GM19452 (cell line): ENCODE data around the gene WAPL.
A peak's percentile ranks its signal among the peaks of the same experiment; 100 is the strongest.

Source experiments
- ATAC-seq: cut with Tn5 transposase; IDR thresholded peaks from one replicate; pipeline ENCODE4 v1.9.1; 2021; ENCODE audit not compliant: unreplicated experiment

Gene WAPL

GRCh38 chr10:86524225-86524962, 2.8 kb upstream of the WAPL start:
- no peak for ATAC-seq

DNA sequence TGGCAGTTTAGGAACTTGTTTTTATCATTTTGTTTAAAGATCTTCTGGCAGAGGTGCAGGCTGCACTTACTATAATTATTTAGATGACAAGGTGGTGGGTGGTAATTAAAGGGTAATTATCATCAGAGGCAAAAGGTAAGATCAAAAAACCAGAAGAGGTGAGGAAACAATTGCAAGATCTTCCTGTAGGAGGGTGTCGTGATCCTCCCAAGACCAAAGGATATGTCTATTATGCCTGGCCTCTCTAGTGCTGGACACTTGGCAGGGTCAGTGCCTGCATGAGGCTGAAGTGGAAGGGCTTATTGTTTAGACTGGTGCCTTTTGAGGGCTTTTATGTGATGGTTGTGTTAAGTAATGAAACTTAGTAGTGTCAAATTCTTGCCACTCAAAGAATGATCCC, 1.8 kb upstream of the WAPL start:
- no peak for ATAC-seq

- ATAC-seq: no peak
Observed at GRCh38 chr10:86522510-86522855, 891 bp upstream of the WAPL start.

- ATAC-seq: peak; percentile 25
Observed at GRCh38 chr10:86520871-86521677, 518 bp downstream of the WAPL start.

DNA sequence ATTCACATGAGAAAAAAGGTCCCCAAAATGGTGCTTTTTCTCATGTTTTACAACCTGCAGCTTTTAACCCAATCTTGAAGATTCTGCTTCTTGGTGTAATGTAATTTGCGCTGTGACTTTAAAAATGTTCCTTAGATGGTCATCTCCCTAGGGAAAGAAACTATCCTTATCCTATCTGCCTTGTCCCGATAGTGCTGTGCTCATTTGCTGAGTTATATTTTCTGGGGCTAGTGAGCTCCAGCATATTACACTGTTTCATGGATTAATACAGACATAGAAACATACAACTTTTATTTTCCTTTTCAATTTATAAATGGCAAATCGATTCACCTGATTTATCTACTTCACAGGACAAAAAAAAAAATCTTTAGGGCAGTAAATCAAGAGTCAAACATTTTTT, 2.8 kb downstream of the WAPL start:
- no peak for ATAC-seq

DNA sequence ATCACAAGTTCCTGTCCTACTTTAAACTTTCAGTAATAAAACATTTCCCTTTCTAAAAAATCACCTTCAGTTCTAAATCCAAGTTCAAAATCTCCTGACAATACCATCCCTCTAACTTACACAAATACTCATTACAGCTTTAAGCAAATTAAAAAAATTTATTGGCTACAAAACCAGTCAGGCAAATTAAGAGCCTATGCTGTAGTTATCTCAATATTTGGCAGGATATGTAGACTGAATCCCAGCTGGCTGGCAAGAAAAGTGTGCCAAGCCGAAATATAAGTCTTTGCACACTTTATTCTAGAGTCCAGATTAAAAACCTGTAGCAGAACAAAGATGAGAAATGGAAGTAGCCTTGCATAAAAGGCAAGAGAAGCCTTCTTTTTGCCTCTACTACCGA, 9.5 kb downstream of the WAPL start:
- no peak for ATAC-seq

DNA sequence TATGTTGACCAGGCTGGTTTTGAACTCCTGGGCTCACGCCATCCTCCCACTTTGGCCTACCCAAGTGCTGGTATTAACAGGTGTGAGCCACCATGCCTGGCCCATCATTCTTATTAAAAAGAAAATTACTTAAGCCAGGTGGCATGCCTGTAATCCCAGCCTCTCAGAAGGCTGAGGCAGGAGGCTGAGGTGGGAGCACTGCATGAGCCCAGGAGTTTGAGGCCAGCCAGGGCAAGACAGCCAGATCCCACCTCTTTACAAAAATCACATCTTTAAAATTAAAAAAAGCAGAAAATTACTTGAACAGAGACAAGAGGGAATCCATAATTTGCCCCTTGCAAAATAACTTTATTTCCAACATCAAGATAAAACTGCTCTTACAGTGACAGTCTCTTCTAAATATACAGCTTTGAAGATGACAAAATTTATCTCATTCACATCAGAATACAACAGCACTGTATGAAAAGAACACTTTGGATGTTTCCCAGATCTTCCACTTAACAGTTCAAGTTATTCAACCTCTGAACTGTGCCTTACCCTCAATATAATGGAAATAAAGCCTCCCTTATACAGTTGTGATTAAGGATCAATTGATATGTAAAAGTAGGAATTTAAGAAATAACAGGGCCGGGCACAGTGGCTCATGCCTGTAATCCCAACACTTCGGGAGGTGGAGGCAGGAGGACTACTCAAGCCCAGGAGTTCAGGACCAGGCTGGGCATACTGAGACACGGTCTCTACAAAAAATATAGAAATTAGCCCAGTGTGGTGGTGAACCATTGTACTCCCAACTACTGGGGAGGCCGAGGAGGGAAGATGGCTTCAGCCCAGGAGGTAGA, 10.3 kb downstream of the WAPL start:
- no peak for ATAC-seq

- no peak for ATAC-seq
Observed at GRCh38 chr10:86509145-86509544, 12.4 kb downstream of the WAPL start.

DNA sequence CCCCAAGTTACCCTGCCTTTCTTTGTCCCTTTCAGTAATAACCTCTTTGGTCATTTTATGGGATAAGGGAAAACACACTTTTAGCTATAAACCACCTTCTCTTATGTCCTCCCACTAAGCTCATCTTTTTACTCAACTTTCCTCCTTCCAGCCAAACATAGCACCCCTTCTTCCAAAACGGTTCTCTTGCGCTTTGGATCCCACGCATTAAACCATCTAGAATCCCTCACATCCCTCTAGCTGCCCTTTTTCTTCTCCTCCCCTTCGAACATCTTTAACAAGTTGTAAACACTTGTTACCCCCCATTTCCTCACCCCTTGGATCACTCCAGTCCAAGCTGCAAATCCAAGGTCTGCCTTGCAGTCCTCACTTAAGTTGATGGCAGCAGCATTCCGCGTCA, 13.4 kb downstream of the WAPL start:
- no peak for ATAC-seq

DNA sequence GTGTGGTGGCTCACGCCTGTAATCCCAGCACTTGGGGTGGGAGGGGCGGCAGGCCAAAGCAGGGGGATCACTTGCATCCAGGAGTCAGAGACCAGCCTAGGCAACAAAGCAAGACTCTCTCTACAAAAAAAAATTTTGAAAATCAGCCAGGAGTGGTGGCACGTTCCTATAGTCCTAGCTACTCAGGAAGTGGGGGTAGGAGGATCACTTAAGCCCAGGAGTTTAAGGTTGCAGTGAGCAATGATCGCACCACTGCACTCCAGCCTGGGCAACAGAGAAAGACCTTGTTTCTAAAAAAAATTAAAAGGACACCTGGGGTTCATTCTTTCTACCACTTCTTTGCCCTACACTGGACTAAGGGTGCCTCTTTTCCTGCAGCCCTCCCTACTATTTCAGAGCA, 15.1 kb downstream of the WAPL start:
- no peak for ATAC-seq

DNA sequence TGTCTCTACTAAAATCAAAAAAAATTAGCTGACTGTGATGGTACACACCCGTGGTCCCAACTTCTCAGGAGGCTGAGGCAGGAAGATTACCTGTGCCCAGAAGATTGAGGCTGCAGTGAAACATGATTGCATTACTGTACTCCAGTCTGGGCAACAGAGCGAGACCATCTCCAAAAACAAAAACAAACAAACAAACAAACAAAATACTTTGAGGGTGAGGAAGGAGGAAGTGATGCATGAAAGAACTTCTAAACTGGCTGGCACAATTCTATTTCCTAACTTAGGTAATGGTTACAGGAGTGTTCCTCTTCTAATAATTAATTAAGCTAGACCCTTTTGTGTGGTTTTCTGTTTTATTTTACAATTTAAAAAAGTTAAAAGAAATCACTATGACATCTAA, 15.5 kb downstream of the WAPL start:
- ATAC-seq: no peak

DNA sequence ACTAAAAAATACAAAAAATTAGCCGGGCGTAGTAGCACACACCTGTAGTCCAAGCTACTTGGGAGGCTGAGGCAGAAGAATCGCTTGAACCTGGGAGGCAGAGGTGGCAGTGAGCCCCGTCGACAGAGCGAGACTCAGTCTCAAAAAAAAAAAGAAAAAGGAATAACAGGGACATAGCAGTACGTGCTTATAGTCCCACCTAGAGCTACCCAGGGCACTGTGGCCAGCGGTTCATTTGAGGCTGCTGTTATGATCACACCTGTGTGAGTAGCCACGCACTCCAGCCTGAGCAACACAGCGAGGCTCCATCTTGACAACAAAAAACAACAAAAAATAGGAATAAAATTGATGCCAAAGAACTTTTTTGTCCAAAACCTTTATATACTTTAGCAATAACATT, 17.1 kb downstream of the WAPL start:
- no peak for ATAC-seq

- ATAC-seq: no peak
Observed at GRCh38 chr10:86500846-86501245, 20.7 kb downstream of the WAPL start.

GRCh38 chr10:86498598-86498997, 23.0 kb downstream of the WAPL start:
- ATAC-seq: no peak

- no peak for ATAC-seq
Observed at GRCh38 chr10:86497621-86498020, 24.0 kb downstream of the WAPL start.

DNA sequence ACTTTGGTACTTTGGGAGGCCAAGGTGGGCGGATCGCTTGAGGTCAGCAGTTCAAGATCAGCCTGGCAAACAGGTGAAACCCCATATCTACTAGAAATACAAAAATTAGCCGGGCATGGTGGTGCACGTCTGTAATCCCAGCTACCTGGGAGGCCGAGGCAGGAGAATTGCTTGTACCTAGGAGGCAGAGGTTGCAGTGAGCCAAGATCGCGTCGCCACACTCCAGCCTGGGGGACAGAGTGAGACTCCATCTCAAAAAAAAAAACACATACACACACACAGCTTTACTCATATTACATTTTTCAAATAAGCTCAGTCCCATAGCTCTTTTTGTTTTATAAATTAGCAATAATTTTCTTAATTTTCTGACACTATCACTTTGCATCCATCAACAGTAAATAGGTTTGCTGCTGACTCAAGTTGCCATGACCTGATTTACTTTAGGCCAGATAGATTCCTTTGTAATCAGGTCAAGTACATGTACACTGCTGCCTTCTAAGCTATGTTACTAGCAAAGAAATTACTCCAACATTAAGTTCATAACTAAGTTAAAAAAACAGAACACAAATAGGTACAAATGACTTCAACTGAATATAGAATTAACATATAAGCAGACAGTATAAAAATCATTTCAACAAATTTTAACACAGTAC, 31.5 kb downstream of the WAPL start:
- no peak for ATAC-seq

GRCh38 chr10:86489071-86489810, 32.4 kb downstream of the WAPL start:
- no peak for ATAC-seq

DNA sequence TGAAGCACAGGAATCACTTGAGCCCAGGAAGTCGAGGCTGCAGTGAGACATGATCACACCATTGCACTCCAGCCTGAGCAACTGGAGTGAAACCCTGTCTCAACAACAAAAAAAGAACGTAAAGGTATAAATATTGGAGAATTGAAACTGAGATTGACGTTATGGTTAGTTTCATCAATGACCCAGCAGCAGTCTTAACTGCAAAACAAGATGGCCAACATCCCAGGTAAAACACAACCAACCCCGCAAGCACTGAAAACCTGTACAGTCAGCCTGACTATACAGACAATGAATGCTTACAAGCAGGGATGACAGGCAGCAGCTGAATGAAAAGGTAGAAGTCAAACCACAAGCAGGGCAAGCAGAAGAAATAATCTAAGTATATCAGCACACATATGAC, 34.7 kb downstream of the WAPL start:
- ATAC-seq: peak; percentile 57

DNA sequence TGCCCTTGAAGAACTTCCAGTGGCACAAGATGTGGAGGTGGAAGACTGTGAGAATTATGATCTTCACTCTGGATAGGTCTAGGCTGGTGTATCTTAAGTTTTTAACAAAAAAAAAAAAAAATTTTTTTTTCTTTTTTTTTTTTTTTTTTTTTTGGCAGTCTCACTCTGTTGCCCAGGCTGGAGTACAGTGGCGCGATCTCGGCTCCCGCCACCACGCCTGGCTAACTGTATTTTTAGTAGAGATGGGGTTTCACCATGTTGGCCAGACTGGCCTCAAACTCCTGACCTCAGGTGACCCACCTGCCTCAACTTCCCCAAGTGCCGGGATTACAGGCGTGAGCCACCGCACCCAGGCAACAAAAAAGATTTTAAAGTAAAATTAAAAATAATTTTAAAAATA, 37.9 kb downstream of the WAPL start:
- no peak for ATAC-seq

DNA sequence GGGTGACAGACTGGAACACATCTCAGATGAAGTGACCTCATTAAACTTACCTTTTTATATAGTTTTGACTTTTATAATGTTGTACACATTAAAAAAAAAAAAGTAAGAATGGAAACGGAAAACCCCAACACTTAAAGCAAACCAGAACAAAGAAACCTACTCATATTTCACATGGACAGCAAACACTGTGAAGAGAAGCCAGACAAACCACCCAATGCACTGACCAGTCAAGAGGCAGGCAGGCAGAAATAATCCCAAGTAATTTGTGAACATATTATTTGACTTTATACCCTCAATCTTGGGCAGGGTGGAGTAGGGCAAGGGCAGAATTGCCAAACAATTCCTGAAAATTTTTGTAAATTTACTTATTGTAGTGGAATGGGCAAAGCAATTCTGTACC, 39.8 kb downstream of the WAPL start:
- no peak for ATAC-seq

DNA sequence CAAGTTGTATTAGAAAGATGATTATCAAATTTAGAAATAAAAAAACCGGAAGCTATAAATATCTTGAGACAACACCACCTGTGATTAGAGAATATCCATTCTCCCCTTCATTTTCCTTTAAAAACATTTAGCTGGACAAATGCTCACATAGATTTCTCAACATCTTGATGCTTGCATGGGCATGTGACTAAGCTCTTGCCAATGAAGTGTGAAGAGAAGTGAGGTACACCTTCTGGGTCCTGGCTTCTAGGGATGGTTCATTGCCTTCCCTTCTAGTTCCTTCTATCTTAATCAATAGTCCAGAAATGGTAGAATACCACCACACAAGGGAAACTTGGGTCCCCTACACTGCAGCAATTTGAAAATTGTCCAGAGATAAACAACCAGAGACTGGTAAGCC, 41.0 kb downstream of the WAPL start:
- no peak for ATAC-seq
